GM12878 (cell line): ENCODE results near the gene TGM2. TPM values are rescaled to one million over a fixed set of nuclear protein-coding genes. Genes with fewer than 3 reads are reported as not detected.

Experiments used
- ATAC-seq: fragments of 200-7000 bp; cut with Tn5 transposase; 3 replicates; pipeline ENCODE4 v1.9.1; 2020; ENCODE audit warnings: mild to moderate bottlenecking, moderate library complexity
- BruUV-seq: library from RNA; stranded (reverse); fragments of 400-500 nt; replicated peaks from 2 replicates; lab custom pipeline; 2021; lab: Mats Ljungman, UMichigan
- CTCF ChIA-PET: fragments of 300-600 bp; sonication (Branson Sonifier 250); formaldehyde crosslinking; extraction: SDS; loops from one replicate; lab custom pipeline; 2021; ENCODE audit warnings: inconsistent platforms; lab: Yijun Ruan, JAX
- POLR2A ChIA-PET: fragments of 350-600 bp; formaldehyde crosslinking; extraction: SDS; loops from one replicate; lab custom pipeline; 2021; ENCODE audit warnings: inconsistent platforms; lab: Charles Lee
- RAD21 ChIA-PET: fragments of 300-600 bp; sonication (Branson Sonifier 250); formaldehyde crosslinking; loops from one replicate; lab custom pipeline; 2023; ENCODE audit warnings: antibody characterized with exemption; ENCODE audit not compliant: unreplicated experiment; lab: Charles Lee
- SMC1A ChIA-PET: fragments of 300-600 bp; sonication (Branson Sonifier 250); formaldehyde crosslinking; loops from one replicate; lab custom pipeline; 2023; ENCODE audit not compliant: unreplicated experiment, uncharacterized antibody; lab: Charles Lee
- DNase-seq: peaks from one replicate; pipeline ENCODE4 v3.0.0-alpha.2; 2011; ENCODE audit warnings: low read depth, low spot score
- FAIRE-seq: peaks from 3 replicates; lab custom pipeline; 2011; peaks lifted over from hg19 to GRCh38; lab: Jason Lieb, UNC
- H2AFZ ChIP-seq: 2 replicates; pipeline ENCODE4 v1.6.0; 2011; ENCODE audit warnings: low read depth, low read length, control low read depth; ENCODE audit not compliant: control insufficient read depth
- H3K27ac ChIP-seq: 2 replicates; pipeline ENCODE4 v1.5.1; 2011; ENCODE audit warnings: control low read depth; ENCODE audit not compliant: control insufficient read depth, insufficient read depth
- H3K27me3 ChIP-seq, 2 experiments: replicated peaks in 1 of 2; 2 replicates each; pipeline versions ENCODE4 v1.6.0 to v1.6.1; 2011; ENCODE audit warnings: low read length in 1 of 2; ENCODE audit not compliant: control insufficient read depth in 2 of 2, insufficient read depth in 2 of 2
- H3K36me3 ChIP-seq, 2 experiments: 2 replicates each; pipeline ENCODE4 v1.5.1; 2011; ENCODE audit warnings: low read length in 1 of 2; ENCODE audit not compliant: control insufficient read depth in 2 of 2, insufficient read depth in 2 of 2
- H3K4me1 ChIP-seq: 2 replicates; pipeline ENCODE4 v1.6.1; 2011; ENCODE audit warnings: mild to moderate bottlenecking, low read length, moderate library complexity, mixed read lengths; ENCODE audit not compliant: control insufficient read depth, insufficient read depth
- H3K4me2 ChIP-seq: 2 replicates; pipeline ENCODE4 v1.6.0; 2011; ENCODE audit warnings: control low read depth; ENCODE audit not compliant: control insufficient read depth, insufficient read depth
- H3K4me3 ChIP-seq: fragments of 200-600 bp; sonication (generic); 2 replicates; pipeline ENCODE4 v1.5.1; 2016
- H3K79me2 ChIP-seq: 2 replicates; pipeline ENCODE4 v1.6.0; 2011; ENCODE audit warnings: low read length; ENCODE audit not compliant: control insufficient read depth, insufficient read depth
- H3K9ac ChIP-seq: 2 replicates; pipeline ENCODE4 v1.8.0; 2011; ENCODE audit warnings: low read length, control low read depth, mixed read lengths; ENCODE audit not compliant: control insufficient read depth, insufficient read depth
- H3K9me3 ChIP-seq: replicated peaks from 3 replicates; pipeline ENCODE4 v1.5.1; 2011; ENCODE audit warnings: mild to moderate bottlenecking, low read length; ENCODE audit not compliant: control insufficient read depth, insufficient read depth
- H4K20me1 ChIP-seq: 2 replicates; pipeline ENCODE4 v1.6.0; 2011; ENCODE audit not compliant: control insufficient read depth, insufficient read depth
- BACH1 ChIP-seq: fragments of 450-650 bp; IDR thresholded peaks from 2 replicates; pipeline ENCODE4 v1.6.1; 2017; ENCODE audit warnings: mild to moderate bottlenecking, borderline replicate concordance
- CHD4 ChIP-seq: fragments of 200-600 bp; sonication (generic); IDR thresholded peaks from 2 replicates; pipeline ENCODE4 v1.6.1; 2016; ENCODE audit warnings: mild to moderate bottlenecking
- POU2F2 ChIP-seq: IDR thresholded peaks from 3 replicates; pipeline ENCODE4 v1.6.1; 2011; ENCODE audit warnings: low read depth, mild to moderate bottlenecking, low read length, borderline replicate concordance
- SMAD5 ChIP-seq: IDR thresholded peaks from 2 replicates; pipeline ENCODE4 v1.6.1; 2016; ENCODE audit warnings: antibody characterized with exemption, low read depth
- SPI1 ChIP-seq: IDR thresholded peaks from 2 replicates; pipeline ENCODE4 v1.6.1; 2011; ENCODE audit warnings: low read depth, mild to moderate bottlenecking, low read length, moderate library complexity, borderline replicate concordance; ENCODE audit not compliant: insufficient read depth
- WGBS: methylation state at CpG from one replicate; pipeline ENCODE4 v1.1.6; 2016; ENCODE audit warnings: low lambda C conversion rate; ENCODE audit not compliant: insufficient replicate concordance, insufficient coverage; ENCODE audit errors: missing lambda C conversion rate; 5-methylcytosine and 5-hydroxymethylcytosine counted together
- in situ Hi-C: fragments of 300-500 bp; cut with MboI; formaldehyde crosslinking; loops from 9 replicates; pipeline ENCODE4 v1.14.3; 2018; ENCODE audit warnings: mixed read lengths
- intact Hi-C: fragments of 100-400 bp; cut with micrococcal nuclease; formaldehyde crosslinking; loops from one replicate; pipeline ENCODE4 v1.14.2; 2022; ENCODE audit not compliant: unreplicated experiment
- polyA plus RNA-seq, 11 experiments: library from polyadenylated mRNA; depleted of rRNA in 4 of 11; unstranded in 6 of 11; stranded (reverse) in 5 of 11; fragments of >200 nt; fragmentation: Nextera tagmentation in 4 of 11; fragmentation: Illumina TruSeq in 1 of 11; extraction: Ambion mirVana in 4 of 11; extraction: Trizol in 1 of 11; gene quantifications; 1 replicate in 1 of 11; 2 replicates in 10 of 11; pipeline versions ENCODE4 v1.2.1 to v1.2.3, GENCODE V29; 2011 to 2016; ENCODE audit warnings: inconsistent platforms in 2 of 11, missing spikeins in 2 of 11, low read depth in 1 of 11
- total RNA-seq, 4 experiments: library from RNA; depleted of rRNA in 3 of 4; stranded (reverse); fragments of >200 nt in 3 of 4; fragmentation: Illumina TruSeq in 1 of 4; extraction: Trizol in 1 of 4; gene quantifications; 2 replicates each; pipeline versions ENCODE4 v1.2.1 to v1.2.3, GENCODE V29; 2013 to 2021
- TF ChIP-seq, protein P1 (sequence below): IDR thresholded peaks from 2 replicates; pipeline ENCODE4 v1.6.1; 2011; ENCODE audit warnings: borderline replicate concordance, low read depth, mild to moderate bottlenecking, moderate library complexity, mixed read lengths, low read length; ENCODE audit not compliant: insufficient read depth; ENCODE audit errors: extremely low read length
- TF ChIP-seq, protein P2 (sequence below): IDR thresholded peaks from 2 replicates; pipeline ENCODE4 v1.6.1; 2012; ENCODE audit warnings: low read depth, low read length, improper control_type of control experiment

Gene TGM2
- total and polyA plus RNA-seq, 10 of the 15 experiments (the other 5 are each of a cell fraction or from before 2014, with no cell fraction given) = 0.11 to 1.9 (median 0.51) TPM

DNA sequence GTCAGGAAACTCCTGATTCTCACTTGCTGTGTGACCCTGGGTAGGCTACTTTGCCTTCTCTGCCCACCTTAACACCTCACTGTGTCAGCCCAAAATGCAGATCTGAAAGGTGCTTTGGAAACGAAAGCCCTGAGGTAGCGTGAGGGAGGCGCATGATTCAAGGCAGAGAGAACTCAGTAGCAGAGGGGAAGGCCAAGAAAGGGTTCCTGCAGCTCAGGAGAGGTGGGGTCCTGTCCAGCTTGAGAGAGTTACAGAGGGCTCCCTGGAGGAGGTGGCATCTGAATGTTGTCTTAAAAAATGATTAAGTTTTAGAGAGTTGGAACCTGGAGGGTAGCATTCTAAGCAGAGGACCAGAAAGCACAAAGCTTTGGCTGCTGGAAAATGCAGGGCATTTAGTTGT is 13.6 kb downstream of the TGM2 start:
- no peaks in the 10 kb centered on the region; the same call in 2 of the 3 replicates for H3K9me3 ChIP-seq
- FAIRE-seq (no peak), ATAC-seq (peak; percentile 64), DNase-seq (no peak)
- intact Hi-C loops (no loop called here), in situ Hi-C loops (loop anchor here (25.0 kb wide), 1 partner anchor 89 kb away; no protein-coding TSS in a partner anchor)
- H3K4me1 ChIP-seq = peaks cover 24% of the 10 kb centered on the region
- 56% methylated on average over 3 of the region's 3 CpGs for WGBS
- ChIA-PET SMC1A (interaction anchor here (1.0 to 3.0 kb wide), 15 partner anchors 10 to 94 kb away, joined by 3 to 29 read pairs (median 5); no protein-coding TSS in a partner anchor), CTCF (interaction anchor here (0.8 to 2.4 kb wide), 13 partner anchors 10 to 94 kb away, joined by 3 to 25 read pairs (median 7); no protein-coding TSS in a partner anchor), RAD21 (interaction anchor here (0.9 to 2.6 kb wide), 13 partner anchors 10 to 93 kb away, joined by 3 to 13 read pairs (median 6); no protein-coding TSS in a partner anchor), POLR2A (interaction anchor here (0.8 to 1.9 kb wide), 4 partner anchors 7 to 111 kb away, joined by 3 to 11 read pairs (median 4); no protein-coding TSS in a partner anchor)
- no peak overlapping the region for H3K4me2 ChIP-seq
- no peak overlapping the region for H3K9ac ChIP-seq
- H2AFZ ChIP-seq = no peak overlapping the region; the same call in 1 of the 2 replicates
- no peaks in the 10 kb centered on the region for H3K27me3 ChIP-seq
- TF ChIP-seq SPI1 = peak; percentile 9; the same call in 1 of the 2 replicates
- no peak for TF ChIP-seq BACH1
- H4K20me1 ChIP-seq = no peaks in the 10 kb centered on the region
- H3K79me2 ChIP-seq = no peaks in the 10 kb centered on the region
- no peak overlapping the region for H3K4me3 ChIP-seq
- no peaks in the 10 kb centered on the region for H3K36me3 ChIP-seq
- no TSS peak for BruUV-seq
- H3K27ac ChIP-seq = peak overlapping the region; percentile 43; the same call in 1 of the 2 replicates

DNA sequence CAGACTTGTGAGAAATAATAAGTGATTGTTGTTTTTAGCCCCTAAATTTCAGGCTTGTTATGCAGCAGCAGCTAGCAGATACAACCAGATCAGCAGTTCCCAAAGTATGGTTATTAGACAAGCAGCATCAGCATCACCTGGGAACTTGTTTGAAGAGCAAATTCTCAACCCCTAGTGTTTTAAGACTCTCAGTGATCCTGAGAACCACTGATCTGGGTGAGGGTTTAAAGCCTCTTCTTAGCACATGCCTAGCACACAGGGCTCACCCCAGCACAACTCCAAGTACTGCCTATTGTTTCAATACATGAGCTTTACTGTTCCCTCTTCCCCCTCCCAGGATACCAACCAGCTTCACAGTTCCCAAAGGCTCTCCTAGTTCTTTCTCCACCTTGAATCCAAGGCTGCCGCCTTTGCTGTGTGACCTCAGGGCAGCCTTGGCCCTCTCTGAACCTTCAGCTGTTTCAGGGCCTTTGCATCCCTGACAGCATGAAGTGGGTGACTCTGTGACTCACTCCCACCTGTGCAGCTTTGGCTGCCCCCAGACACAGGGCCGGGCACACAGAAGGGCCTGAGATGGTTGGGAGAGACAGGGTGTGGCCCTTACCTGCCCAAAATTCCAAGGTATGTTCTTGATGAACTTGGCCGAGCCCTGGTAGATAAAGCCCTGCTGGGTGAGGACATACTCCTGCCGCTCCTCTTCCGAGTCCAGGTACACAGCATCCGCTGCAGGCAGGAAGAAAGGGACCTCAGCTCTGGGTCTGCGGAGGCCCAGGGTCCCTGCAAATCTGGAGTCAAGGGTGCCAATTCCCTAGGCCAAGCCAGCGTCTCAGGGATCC is 14.5 kb downstream of the TGM2 start:
- SMC1A ChIA-PET = interaction anchor here (1.2 to 3.0 kb wide), 5 partner anchors 10 to 89 kb away, joined by 3 to 29 read pairs (median 3); no protein-coding TSS in a partner anchor
- 89% methylated on average over 8 of the region's 8 CpGs for WGBS
- POLR2A ChIA-PET = interaction anchor here (1.9 kb wide), 1 partner anchor 11 kb away, joined by 4 read pairs; no protein-coding TSS in a partner anchor
- TF ChIP-seq POU2F2 (no peak), CHD4 (no peak), SMAD5 (no peak)
- TF ChIP-seq, protein P1, sequence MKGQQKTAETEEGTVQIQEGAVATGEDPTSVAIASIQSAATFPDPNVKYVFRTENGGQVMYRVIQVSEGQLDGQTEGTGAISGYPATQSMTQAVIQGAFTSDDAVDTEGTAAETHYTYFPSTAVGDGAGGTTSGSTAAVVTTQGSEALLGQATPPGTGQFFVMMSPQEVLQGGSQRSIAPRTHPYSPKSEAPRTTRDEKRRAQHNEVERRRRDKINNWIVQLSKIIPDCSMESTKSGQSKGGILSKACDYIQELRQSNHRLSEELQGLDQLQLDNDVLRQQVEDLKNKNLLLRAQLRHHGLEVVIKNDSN = no peak
- TF ChIP-seq, protein P2, sequence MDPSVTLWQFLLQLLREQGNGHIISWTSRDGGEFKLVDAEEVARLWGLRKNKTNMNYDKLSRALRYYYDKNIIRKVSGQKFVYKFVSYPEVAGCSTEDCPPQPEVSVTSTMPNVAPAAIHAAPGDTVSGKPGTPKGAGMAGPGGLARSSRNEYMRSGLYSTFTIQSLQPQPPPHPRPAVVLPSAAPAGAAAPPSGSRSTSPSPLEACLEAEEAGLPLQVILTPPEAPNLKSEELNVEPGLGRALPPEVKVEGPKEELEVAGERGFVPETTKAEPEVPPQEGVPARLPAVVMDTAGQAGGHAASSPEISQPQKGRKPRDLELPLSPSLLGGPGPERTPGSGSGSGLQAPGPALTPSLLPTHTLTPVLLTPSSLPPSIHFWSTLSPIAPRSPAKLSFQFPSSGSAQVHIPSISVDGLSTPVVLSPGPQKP = no peak

More for the DNA sequence above, 14.5 kb downstream of the TGM2 start:
- no peak for FAIRE-seq
- no peak overlapping the region for H3K4me3 ChIP-seq
- peaks cover 24% of the 10 kb centered on the region for H3K4me1 ChIP-seq
- H3K4me2 ChIP-seq = no peak overlapping the region
- H3K79me2 ChIP-seq = no peaks in the 10 kb centered on the region
- no peaks in the 10 kb centered on the region for H4K20me1 ChIP-seq
- H3K9me3 ChIP-seq = no peaks in the 10 kb centered on the region; the same call in 2 of the 3 replicates
- no peaks in the 10 kb centered on the region for H3K27me3 ChIP-seq
- intact Hi-C loops = no loop called here
- no peaks in the 10 kb centered on the region for H3K36me3 ChIP-seq
- ChIA-PET RAD21 (interaction anchor here (0.9 to 2.6 kb wide), 4 partner anchors 38 to 92 kb away, joined by 3 to 13 read pairs (median 6); no protein-coding TSS in a partner anchor), CTCF (interaction anchor here (0.5 to 2.4 kb wide), 3 partner anchors 10 to 77 kb away, joined by 4 to 25 read pairs (median 7); no protein-coding TSS in a partner anchor)
- in situ Hi-C loops = loop anchor here (25.0 kb wide), 1 partner anchor 88 kb away; no protein-coding TSS in a partner anchor
- ATAC-seq = no peak
- DNase-seq = no peak
- no peak overlapping the region for H3K27ac ChIP-seq
- BruUV-seq = no TSS peak
- no peak overlapping the region for H2AFZ ChIP-seq
- no peak overlapping the region for H3K9ac ChIP-seq
